GM19467 (cell line): ENCODE results near the gene RIN3.
"Not testable (repeated sequence)": the region's sequence is repeated elsewhere in the genome, so short reads cannot be mapped to it uniquely, and the experiment has no call there.

Source experiments
- ATAC-seq: cut with Tn5 transposase; IDR thresholded peaks from one replicate; pipeline ENCODE4 v1.9.1; 2021; ENCODE audit warnings: mild to moderate bottlenecking, moderate library complexity; ENCODE audit not compliant: unreplicated experiment

RIN3 gene

GRCh38 chr14:92639472-92640117, 126.0 kb downstream of the RIN3 start:
- not testable (repeated sequence) for ATAC-seq

GRCh38 chr14:92641306-92641705, 127.7 kb downstream of the RIN3 start:
- ATAC-seq = no peak

- no peak for ATAC-seq
Measured at GRCh38 chr14:92644171-92644969, 130.8 kb downstream of the RIN3 start.

- ATAC-seq = no peak
Measured at GRCh38 chr14:92644970-92645515, 131.5 kb downstream of the RIN3 start.

- no peak for ATAC-seq
Measured at GRCh38 chr14:92645841-92646478, 132.4 kb downstream of the RIN3 start.

- no peak for ATAC-seq
Measured at GRCh38 chr14:92646952-92647796, 133.6 kb downstream of the RIN3 start.

- no peak for ATAC-seq
Measured at GRCh38 chr14:92647797-92648279, 134.3 kb downstream of the RIN3 start.

GRCh38 chr14:92649066-92649465, 135.5 kb downstream of the RIN3 start:
- no peak for ATAC-seq

GRCh38 chr14:92649934-92650545, 136.5 kb downstream of the RIN3 start:
- no peak for ATAC-seq

- no peak for ATAC-seq
Measured at GRCh38 chr14:92650581-92651105, 137.1 kb downstream of the RIN3 start.

GRCh38 chr14:92651106-92651757, 137.7 kb downstream of the RIN3 start:
- peak; percentile 54 for ATAC-seq

GRCh38 chr14:92651758-92652406, 138.3 kb downstream of the RIN3 start:
- no peak for ATAC-seq

GRCh38 chr14:92652413-92653151, 139.0 kb downstream of the RIN3 start:
- no peak for ATAC-seq

GRCh38 chr14:92653162-92653651, 139.6 kb downstream of the RIN3 start:
- ATAC-seq = no peak

GRCh38 chr14:92654239-92654901, 140.8 kb downstream of the RIN3 start:
- no peak for ATAC-seq

GRCh38 chr14:92655419-92656201, 142.0 kb downstream of the RIN3 start:
- no peak for ATAC-seq
